Mammary epithelial cell (primary cell): ENCODE data around the gene EFCAB8.

Experiments used
- EZH2 ChIP-seq: IDR thresholded peaks from 2 replicates; pipeline ENCODE4 v1.6.1; 2012; ENCODE audit warnings: low read length, inconsistent platforms, borderline replicate concordance
- TF ChIP-seq, protein P1 (sequence below), 2 donors: IDR thresholded peaks in 1 of 2; conservative IDR thresholded peaks in 1 of 2; 2 replicates each; pipeline ENCODE4 v1.5.1; 2011 to 2012; ENCODE audit warnings: inconsistent platforms in 2 of 2, low read length in 2 of 2, mild to moderate bottlenecking in 2 of 2, control low read depth in 1 of 2, low read depth in 1 of 2; ENCODE audit not compliant: insufficient read depth in 1 of 2; ENCODE audit errors: extremely low read depth in 1 of 2

GRCh38 chr20:32941155-32941885, 82.6 kb downstream of the EFCAB8 start:
- TF ChIP-seq, protein P1, sequence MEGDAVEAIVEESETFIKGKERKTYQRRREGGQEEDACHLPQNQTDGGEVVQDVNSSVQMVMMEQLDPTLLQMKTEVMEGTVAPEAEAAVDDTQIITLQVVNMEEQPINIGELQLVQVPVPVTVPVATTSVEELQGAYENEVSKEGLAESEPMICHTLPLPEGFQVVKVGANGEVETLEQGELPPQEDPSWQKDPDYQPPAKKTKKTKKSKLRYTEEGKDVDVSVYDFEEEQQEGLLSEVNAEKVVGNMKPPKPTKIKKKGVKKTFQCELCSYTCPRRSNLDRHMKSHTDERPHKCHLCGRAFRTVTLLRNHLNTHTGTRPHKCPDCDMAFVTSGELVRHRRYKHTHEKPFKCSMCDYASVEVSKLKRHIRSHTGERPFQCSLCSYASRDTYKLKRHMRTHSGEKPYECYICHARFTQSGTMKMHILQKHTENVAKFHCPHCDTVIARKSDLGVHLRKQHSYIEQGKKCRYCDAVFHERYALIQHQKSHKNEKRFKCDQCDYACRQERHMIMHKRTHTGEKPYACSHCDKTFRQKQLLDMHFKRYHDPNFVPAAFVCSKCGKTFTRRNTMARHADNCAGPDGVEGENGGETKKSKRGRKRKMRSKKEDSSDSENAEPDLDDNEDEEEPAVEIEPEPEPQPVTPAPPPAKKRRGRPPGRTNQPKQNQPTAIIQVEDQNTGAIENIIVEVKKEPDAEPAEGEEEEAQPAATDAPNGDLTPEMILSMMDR (conservative IDR thresholded peaks at IDR 0.05 in 1 of 2, IDR thresholded peaks at IDR 0.05 in 1 of 2; ENCODE audit: extremely low read depth in 1 of 2, insufficient read depth in 1 of 2, low read depth in 1 of 2, low read length in 2 of 2) = no peak
- TF ChIP-seq EZH2 = no peak
